GM21529 (cell line): ENCODE results near the gene ZMIZ1.

Source experiments
- ATAC-seq: cut with Tn5 transposase; IDR thresholded peaks from one replicate; pipeline ENCODE4 v1.9.1; 2021; ENCODE audit not compliant: unreplicated experiment

Gene ZMIZ1

DNA sequence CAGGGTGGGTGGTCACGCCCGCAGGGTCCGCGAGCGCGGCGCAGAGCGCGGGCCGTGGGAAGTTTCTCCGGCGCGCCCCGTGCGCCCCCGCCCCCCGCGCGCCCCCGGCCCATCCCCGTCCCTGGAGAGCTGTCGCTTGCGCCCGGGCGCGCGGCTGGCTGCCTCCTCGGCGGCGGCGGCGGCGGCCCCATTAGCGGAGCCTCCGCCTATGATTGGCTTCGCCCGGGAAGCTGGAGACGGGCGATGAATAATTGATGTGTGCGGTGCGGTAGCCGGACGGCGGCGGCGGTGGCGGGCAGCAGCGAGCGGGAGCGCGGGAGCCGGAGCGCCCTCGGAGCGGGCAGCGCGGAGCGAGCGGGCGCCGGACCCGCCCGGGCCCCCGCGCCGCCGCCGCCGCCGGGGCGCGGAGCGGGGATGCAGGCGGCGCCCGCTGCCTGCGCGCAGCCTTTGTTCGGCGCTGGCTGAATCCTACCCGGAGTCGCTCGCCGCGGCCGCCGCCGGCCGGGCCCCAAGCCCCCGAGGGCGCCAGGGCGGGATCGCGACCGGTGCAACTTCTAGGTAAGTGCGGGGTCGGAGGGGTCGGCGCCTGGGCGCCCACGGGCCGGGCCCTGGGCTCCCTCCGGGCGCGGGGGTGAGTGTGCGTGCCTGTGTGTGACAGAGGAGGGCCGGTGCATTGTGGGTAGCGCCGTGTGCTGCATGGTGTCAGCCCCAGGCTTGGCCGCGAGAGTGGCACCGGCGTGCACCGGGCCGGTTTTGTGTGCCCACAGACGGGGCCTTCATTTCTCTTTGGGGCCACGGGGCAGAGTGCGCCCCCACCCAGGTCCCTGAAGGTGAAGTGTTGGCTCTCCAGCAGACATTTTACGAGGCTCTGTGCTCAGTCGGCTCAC is 174.7 kb downstream of the ZMIZ1 start:
- ATAC-seq = peak; percentile 39

DNA sequence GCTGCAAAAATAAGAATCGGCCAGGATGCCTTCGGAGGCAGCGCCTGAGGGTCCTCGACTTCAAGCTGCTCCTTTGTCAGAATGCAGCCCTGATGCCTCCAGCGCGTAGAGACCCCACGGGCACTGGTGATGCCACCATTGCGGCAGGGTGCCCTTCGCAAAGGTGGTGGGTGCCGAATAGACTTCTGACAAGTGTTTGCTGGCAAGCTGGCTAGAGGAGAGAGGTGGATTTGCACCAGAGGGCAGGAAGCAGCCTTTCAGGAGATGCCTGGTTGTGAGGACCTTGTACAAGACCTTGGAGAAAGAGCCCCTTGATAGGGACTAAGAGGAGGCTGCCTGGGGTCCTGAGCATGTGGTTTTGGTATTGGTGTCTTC is 175.3 kb downstream of the ZMIZ1 start:
- peak; percentile 0 for ATAC-seq

DNA sequence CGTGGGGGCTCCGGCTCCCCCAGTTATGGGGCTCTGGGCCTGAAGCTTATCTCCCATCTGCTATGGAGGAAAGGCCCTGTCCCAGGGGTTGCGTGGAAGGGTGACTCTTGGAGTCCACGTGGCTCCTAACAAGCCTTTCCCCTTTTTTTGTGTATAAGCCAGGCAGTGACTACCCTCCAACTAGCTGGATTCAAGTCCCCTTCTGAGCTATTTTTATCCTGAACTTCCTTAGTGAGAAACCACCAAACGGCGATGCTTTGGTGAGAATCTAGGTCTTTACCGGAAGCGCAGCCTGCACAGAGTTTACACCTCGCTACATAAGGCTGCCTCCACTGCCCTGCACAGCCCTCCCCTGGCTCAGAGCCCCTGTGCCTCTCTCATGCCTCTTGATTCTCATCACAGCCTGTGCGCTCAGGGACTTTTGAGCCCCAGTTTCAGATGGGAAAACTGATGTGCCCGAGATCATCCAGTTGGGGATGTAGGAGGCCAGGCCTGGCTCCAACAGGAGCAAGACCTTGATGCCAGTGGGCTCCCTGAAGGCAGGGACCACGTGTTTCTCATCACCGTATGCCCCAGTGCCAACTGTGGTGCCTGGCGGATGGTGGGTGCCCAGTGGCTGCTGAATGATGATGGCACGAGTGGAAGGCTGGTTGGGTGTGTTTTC is 176.2 kb downstream of the ZMIZ1 start:
- ATAC-seq = peak; percentile 32

DNA sequence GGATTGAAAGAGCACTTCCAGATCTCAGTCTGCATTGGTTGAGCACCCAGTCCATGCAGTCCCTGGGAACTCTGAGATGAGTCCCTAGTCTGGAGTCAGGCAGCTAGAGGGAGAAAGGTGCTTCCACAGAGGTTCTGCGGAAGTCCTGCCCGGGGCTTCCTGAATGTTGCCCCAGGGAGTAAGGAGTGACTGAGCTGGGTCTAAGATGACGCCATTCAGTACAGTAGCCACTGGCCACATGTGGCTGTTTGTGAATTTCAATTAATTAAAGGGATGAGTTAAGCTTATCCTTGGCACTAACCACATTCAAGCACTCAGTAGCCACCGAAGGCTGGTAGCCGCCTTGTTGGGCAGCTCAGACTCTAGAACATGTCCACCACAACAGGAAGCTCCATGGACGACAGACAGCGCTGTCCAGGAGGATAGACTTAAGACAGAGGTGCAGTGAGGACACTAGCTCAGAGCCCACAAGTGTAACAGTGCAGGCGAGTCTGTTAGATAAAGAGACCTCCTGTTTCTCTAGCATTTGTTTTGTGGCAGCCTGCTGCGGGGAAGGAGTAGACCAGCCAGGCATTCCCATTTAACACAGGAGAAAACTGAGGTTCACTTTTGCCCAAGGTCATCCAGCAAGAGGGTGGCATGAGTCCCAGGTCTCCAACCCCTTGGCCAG is 176.9 kb downstream of the ZMIZ1 start:
- no peak for ATAC-seq

DNA sequence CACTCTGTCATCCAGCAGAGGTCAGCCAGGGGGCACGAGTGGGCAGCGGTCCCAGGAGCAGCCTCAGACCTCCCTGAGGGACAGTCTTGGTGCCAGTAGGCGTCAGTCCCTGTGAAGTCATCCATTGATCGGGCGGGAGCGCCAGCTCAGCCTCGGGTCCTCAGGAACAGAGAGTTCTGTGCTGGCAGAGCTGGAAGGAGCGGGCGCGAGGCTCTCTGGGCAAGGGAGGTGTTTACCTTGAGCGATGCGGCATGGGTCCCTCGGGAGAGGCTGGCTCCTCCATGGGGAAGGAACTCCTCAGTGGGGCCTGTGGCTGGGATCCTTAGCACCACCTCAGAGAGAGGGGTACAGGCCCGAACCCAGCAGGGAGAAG is 177.4 kb downstream of the ZMIZ1 start:
- ATAC-seq = no peak

DNA sequence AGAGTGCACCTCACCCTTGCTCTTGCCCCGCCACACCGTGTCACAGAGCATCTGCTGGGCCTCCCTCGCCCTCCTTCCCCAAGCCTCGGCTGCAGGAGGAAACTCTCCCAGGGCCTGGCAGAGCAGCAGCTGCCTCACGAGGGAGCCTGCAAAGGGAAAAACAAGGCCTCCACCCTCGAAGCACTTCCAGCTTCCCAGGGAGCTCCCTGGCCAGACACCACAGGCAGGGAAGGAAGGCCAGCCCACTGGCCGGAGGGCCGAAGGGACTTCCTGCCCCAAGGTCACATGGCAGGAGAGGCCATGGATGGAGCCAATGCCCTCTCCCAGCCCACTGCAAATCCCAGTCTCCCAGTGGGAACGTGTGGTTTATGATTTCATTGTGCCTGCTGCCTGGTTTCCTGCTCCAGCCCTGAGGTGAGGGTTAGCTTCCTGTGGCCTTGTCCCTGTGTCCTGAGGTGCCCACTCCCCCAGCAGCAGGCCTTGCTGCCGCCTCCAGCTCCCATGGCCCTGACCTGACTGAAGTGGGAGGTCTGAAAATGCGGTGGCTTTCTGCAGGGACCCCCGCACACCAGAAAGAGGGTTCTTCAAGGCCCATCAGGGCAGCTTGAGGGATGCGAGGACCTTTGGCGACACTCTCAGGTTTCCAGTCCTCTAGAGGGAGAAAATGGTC is 178.0 kb downstream of the ZMIZ1 start:
- no peak for ATAC-seq

DNA sequence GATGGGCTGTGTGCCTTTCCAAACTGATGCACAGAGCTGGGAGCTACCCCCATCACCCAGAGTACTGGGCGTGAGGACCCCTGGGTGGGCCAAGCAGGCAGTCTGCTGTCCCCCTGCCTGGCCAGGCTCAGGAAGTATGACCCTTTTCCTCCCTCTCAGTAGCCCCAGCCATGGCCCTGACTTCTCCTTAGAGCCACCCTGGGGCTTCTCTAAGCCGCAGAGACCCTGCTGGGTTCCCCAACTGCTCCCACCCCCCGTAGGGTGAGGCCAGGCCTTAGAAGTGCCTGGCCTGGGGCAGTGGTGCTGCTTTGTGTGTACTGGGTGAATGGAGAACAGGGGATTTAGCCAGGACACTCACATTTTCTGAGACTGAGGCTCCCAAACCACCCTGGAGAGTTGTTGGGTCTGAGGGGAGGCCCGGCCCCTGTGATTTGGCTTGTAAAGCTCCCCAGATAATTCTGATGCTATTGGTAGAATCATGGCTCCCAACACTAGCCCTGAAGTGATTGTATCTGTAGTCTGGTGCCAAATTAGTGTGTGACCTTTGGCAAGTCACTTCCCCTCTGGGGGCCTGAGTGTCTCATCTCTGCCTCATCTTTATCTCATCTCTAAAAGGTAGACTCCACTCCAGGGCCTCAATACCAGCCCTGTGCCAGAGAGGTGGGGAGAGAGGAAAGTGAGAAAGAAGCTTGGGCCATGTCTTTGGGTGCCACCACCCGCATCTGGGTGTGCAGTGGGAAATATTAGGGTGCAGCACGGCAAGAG is 178.8 kb downstream of the ZMIZ1 start:
- no peak for ATAC-seq

DNA sequence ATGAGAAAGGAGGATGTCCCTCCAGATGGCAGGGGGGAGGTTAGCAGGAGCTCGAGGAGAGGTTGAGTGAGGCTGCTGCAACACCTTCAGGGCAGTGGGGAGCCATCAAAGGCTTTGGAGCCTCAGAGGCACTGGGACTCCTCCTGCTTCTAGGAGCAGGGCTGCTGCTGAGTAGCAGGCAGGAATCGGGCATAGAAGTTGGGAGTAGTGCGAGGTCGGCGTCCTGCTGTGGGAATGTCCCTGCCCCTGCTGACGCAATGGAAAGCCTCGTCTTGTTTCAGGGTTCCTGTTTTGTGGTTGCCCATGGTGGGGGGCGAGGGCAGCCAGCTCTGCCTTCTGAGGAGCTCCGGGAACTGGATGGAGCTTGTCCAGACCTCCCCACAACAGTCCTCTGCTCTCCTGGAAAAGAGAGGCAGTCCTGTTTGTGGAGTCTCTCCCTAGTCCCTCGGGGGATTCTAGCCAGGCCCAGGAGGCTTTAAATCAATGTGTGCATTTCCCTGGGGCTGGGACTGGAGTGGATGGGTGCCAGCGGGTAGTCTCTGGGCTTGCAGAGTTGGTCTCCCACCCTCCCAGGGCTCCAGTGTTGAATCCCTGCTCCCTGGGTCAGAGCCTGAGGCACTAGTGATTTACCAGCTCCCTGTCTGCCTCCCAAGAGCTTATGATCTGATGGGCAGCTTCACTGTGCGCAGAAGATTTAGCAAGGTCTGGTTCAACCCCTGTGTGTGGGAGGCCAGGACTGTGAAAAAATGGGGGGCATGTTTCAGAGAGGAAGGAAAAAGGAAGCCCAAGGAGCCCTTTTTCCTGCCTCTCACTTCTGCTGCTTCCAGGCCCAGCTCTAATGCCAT is 179.8 kb downstream of the ZMIZ1 start:
- no peak for ATAC-seq

DNA sequence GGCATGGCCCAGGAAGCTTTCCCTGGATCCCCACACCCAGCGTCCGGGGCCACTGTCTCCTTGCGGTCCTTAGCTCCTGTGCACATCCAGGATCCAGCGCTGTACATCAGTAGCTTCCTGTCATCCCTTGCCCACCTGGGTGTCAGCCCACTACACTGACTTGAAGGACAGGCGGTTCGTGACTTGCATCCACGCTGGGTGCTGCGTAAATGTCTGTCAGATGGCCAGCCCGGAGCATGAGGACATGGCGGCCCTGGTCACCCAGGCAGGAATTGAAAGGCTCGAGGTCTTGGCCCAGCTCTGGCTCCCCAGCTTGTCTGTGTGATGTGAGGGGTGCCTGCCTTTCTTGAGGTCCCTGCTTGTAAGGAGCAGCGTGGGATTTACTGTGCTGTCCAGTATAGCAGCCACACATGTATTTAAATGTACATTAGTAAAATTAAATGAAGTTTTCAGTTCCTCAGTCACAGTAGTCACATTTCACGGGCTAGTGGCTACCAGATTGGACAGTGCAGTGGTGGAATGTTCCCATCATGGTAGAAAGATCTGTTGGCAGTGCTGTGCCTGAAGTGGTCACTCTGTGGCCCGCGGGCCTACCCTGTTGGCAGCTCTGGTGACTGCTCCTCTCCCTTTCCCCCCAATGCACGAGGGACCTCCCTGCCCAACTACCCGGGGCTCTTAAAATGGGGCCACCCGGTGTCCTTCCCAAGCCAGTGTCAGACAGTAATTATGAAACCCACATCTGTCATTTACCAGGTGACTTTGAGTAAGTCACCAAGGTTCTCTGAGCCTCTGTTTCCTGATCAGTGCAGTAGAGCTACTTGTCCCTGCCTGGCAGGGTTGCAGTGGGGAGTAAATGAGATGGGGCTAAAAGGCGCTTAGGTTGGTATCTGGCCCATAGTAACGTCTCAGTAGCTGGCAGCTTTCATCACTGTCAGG is 180.7 kb downstream of the ZMIZ1 start:
- peak; percentile 55 for ATAC-seq

DNA sequence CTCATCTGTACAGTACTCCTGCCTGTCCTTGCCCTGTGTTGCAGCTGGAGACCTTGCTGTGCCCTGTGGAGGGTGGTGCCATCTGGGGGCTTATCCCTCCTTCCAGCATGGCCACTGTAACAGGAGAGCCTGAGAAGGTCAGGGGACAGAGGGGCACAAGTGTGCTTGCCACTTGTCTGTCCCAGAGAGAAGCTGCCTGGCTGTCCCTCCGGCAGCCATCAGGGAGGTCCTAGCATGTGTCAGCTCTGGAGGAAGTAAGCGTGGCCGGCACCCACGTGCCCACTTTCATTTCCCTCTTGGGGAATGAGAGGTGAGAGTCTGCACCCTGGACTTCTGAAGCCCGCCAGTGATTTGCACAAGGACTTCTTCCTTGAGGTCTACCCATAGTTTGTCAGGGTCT is 181.5 kb downstream of the ZMIZ1 start:
- ATAC-seq = peak; percentile 25

DNA sequence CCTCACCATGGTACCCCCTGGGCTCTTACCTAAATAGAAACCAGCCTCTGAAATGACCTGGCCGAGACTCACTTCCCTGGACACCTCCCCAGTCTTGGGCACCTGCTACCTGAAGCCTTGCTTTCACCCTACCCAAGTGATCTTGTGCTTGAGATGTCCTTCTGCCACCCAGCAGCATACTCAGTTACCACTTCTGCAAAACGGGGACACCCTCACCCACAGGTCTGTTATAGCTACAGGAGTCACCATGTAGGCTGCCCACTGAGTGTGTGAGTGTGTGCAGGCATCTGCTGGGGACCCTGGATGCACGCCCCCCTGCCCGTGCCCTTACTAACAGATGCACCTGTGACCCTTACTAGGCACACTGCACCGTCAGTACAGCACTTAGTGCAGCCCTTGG is 183.7 kb downstream of the ZMIZ1 start:
- no peak for ATAC-seq

DNA sequence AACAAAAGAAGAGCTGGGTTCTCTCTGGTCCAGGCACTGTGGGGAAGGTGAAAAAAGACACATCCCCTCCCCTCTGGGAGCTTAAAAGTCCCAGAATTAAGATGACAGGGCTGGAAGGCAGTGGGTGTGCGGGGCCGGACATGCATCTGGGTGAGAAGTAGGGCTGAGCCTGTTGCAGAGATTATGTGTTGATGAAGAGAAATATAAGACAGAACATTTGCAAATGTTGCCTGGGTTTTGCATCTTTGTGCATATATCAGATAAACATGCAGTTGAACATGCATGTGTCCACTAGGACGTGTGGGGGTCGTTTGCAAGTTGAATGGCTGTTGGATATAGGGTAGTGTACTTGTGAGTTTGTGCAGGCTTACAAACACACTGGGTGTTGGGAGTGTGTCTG is 184.2 kb downstream of the ZMIZ1 start:
- no peak for ATAC-seq

DNA sequence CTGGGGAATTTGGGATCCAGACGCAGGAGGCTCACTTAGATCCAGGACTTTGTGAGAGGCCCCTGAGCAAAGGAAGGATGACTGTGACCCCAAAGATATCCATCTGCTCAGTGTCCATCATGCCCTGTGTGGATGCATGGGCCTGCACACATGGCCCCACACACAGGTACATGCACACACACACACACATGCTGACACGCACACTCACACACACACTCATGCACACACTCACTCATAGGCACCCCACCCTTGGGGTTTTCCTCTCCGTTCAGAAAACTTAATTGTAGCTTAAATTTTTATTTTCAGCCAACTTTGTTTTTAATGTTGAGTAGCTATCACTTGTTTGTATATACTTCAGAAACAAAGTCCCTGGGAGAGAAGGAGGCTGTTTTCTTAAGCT is 184.9 kb downstream of the ZMIZ1 start:
- ATAC-seq = no peak

DNA sequence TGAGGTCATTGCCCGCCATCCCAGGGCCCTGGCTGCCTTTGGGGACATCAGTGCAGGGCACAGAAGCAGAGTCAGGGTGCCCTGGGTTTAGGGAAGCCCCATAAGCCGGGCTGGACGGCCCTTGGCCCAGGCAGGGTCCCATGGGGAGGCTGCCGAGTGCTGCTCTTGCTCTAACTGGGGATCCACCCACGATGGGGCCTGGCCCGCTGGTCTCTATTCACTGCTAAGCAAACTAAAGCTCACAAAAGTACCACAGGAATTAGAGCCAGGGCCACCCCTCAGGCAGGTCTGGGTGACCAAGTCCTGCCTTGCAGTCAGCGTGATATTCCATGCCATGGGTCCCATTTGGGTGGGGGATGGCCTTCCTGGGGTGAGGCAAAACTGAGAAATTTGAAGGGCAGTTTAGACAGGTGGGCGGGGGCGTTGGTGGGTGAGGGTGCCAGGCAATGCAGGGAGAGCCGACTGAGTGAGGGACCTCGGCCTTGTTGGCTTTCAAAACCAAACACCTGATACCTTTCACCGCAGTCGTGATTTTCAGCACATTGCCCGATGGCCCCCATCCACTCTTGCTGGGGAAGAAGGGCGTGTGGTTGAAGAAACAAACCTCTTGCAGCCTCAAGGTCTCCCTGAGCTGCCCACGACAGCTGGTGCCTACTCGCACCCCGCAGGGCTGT is 185.7 kb downstream of the ZMIZ1 start:
- no peak for ATAC-seq

DNA sequence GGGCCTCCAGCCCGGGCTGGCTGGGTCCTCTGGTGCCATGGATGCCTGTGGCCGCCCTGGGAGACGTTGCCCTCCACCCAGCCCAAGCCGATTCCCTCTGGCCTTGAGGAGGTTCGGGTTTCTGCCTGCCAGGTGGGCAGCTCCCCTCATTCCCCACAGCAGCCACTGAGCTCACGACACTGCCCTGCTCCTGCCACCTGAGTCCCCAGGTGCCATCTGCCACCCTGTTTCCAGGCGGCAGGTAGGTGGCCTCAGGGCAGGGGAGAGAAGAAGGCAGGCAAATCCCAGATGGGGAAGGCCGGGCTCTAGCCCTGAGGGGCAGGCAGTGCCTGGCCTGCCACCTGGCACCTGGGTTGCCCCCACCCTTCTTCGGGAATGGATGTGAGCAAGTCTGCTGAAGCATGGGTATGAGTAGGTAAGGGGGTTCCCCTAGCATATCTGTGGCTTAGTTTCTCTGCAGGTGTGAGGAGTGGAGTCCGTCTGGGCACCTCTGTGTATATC is 186.3 kb downstream of the ZMIZ1 start:
- no peak for ATAC-seq

DNA sequence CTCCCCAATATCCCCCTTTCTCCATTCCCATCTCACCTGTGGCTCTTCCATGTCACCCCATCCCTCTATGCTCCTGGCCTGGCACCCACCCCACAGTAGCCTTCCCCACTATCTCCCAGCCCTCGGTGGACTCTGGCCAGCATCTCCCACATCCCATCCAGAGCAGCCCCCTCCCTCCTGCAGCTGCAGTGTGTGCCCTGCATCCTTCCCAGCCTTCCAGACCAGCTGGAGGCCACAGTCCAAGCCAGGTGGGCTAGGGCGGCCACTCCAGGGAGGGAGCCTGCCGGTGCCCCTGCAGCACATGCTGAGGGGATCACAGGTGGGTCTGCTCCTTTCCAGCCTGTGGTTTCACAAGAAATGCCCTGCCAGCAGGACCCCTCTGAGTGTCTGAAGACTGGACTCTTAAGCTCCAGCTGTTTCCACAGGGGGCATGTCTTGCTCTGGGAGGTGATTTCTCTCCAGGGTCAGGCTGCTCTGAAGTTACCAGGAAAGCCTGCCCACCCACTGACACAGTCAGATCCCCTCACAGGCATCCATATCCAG is 187.6 kb downstream of the ZMIZ1 start:
- no peak for ATAC-seq

DNA sequence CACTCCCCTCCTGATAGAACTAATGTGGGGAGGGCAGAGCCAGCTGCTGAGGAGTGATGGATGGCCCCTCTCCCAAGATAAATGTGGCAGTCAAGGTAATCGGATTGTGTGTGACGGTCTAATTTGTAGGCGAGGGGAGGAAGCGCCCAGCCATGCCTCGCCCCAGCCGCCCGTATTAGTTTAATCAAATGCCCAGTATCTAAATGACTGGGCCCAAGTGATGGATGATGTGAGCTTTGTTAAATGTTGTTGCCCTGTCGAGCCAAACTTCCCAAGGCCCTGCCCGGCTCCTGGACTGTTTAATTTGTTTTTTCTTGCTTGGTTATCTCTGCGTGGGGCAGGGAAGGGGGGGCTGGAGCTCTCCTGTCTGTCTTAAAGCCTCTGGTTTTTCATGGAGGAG is 190.1 kb downstream of the ZMIZ1 start:
- no peak for ATAC-seq

DNA sequence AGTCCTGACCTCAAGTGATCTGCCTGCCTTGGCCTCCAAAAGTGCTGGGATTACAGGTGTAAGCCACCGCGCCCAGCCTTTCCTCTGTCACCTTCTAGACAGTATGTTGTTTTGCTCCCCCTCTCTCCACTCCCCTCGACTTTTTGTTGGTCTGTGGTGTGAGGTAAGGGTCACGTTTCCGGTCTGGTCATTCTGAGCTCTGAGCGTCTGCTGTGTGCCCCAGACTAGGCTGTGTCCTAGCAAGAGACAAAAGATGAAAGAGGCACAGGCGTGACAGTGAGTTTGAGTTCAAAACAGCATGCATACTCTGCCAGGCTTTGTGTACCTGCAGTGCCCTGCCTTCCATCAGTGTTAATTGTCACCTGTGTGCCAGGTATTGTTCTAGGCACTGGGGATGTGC is 191.1 kb downstream of the ZMIZ1 start:
- ATAC-seq = peak; percentile 30
